ENCODE results near the gene RBP3.

RBP3 gene

DNA sequence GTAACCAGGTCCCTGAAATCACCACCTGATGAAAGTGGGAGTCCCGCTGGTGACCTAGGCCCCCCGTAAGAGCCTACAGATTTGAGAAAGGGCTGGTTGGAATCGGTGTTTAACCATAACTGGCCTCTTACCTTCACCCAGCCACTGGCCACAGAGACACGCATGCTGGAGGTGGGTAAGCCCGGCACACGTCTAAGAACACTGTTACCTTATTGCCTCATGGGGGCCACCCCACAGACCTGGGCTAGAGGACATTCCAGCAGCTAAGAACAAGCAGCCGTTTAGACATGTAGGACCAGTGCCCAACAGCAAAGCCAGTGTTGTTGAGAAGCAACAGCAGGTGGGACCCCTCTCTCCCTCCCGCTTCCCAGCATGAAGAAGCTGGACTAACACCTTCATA lies 28.4 kb upstream of the RBP3 start:
- DNase-seq: no peak

DNA sequence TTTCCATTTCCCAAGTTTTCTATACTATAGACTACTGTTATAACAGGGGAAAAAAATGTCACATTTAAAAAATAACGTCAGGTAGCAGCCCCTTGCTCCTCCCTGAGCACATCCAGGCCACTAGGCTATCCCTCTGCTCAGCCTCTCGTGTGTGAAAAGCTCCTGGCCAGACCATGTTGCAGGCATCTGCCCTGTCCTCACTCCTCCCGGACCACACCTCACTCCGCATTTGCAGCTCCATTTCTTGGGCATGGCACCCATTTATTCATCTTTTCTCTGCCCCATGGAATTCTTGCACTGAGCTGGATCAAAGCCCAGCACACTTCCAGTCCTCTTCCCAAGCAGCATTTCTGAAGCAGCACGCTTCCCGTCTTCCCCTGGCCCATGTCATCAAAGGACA lies 27.4 kb upstream of the RBP3 start:
- no peak for DNase-seq

DNA sequence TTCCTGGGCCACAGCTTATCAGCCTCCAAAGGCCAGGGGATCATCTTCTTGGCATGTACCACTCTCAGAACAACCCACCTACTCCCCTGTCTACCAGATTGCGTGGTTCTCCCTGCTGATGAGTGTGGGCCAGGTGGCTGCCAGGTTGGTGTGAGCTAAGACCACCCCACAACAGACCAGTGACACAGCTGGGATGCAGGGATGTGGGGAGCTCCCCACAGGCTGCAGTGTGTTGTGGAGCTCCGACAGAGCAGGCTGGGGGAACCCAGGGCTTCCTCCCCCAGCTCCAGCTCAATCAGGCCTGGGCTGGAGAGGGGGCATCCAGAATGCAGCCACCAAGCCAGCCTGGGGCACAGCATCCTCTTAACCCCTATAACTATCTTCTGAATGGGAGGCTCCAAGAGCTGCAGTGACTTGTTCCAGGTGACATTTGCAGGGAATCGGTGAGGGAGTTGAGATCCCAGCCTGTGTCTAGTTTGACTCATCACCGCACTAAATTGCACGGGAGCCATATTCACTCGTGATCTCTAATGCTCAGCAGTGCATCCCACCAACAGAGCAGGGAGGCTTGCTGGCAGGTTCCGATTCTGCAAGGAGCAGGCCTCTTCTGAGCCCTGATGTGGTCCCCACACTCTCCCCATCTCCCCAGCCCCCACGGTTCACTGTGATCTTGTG lies 26.5 kb upstream of the RBP3 start:
- DNase-seq: no peak

DNA sequence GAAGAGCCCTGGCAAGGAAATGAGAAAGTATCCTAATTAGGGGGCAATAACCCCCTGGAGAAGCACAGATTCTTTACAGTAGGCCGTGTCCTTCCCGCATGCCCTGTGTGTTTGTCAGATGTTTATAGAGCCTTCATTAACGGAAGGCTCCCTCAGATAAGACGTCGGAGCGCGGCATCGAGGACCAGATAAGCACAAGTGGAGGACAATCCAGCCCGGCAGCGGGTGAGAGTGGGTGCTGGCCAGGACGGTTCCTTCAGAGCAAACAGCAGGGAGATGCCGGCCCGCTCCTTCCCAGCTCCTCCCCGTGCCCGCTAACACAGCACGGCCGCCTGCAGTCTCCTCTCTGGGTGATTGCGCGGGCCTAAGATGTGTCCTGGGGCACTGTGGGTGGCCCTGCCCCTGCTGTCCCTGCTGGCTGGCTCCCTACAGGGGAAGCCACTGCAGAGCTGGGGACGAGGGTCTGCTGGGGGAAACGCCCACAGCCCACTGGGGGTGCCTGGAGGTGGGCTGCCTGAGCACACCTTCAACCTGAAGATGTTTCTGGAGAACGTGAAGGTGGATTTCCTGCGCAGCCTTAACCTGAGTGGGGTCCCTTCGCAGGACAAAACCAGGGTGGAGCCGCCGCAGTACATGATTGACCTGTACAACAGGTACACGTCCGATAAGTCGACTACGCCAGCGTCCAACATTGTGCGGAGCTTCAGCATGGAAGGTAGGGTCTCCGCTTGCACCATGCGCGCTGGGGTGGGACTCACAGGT lies 25.7 kb upstream of the RBP3 start, which contains the start of gene GDF2:
TSS of gene GDF2 (plus strand) at position 155 of the 762 bp plus-strand sequence. CDS start at position 370, 215 bp downstream.
- DNase-seq: no peak

DNA sequence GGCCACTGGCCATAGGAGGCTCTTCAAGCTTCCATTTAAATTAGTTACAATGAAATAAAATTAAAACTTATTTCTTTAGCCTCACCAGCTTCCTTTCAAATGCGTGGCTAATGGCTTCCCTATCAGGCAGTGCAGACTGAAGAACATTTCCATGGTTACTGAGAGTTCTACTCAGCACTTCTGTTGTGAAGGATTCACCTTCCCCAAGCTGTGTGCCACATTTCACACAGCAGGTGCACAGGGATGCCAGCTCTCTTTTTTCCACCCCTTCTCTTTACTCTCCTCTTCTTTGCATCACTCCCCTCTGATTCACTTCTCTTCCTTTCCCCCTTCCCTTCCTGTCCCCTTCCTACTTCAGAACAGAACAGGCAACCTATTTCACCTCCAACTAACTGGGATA lies 25.1 kb upstream of the RBP3 start:
- no peak for DNase-seq

DNA sequence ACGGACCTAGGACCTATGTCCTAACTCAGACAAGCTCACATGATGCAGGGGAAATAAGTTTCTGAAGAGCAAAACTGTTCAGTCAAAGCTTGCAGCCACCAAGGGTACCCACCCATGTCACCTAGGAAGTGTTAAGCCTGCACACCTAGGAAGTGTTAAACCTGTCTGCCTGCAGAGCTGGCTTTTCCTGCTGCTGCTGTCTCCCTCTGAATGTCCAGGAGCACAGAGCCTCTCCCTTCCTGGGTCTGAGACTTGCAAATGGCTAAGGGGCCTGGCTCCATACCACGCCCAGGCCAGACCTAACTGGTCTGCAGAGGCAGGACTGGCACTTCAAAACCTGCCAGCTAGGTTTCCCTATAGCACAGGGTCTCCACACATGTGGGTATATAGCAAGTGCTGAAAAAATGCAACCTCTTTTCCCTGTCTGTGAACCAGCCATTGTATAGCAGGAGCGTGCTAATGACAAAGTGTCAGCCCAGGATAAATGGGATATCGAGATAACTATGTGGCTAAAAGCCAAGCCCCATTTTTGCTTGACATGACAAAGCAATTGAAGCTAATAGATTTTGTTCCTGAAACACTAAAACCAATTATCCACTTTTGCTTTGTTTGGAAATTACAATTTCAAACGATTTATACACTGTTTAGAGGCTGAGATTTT lies 24.4 kb upstream of the RBP3 start:
- DNase-seq: no peak

DNA sequence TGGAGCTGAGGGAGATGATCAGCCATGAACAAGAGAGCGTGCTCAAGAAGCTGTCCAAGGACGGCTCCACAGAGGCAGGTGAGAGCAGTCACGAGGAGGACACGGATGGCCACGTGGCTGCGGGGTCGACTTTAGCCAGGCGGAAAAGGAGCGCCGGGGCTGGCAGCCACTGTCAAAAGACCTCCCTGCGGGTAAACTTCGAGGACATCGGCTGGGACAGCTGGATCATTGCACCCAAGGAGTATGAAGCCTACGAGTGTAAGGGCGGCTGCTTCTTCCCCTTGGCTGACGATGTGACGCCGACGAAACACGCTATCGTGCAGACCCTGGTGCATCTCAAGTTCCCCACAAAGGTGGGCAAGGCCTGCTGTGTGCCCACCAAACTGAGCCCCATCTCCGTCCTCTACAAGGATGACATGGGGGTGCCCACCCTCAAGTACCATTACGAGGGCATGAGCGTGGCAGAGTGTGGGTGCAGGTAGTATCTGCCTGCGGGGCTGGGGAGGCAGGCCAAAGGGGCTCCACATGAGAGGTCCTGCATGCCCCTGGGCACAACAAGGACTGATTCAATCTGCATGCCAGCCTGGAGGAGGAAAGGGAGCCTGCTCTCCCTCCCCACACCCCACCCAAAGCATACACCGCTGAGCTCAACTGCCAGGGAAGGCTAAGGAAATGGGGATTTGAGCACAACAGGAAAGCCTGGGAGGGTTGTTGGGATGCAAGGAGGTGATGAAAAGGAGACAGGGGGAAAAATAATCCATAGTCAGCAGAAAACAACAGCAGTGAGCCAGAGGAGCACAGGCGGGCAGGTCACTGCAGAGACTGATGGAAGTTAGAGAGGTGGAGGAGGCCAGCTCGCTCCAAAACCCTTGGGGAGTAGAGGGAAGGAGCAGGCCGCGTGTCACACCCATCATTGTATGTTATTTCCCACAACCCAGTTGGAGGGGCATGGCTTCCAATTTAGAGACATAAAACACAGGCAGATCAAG lies 22.6 kb upstream of the RBP3 start:
- DNase-seq: no peak

DNA sequence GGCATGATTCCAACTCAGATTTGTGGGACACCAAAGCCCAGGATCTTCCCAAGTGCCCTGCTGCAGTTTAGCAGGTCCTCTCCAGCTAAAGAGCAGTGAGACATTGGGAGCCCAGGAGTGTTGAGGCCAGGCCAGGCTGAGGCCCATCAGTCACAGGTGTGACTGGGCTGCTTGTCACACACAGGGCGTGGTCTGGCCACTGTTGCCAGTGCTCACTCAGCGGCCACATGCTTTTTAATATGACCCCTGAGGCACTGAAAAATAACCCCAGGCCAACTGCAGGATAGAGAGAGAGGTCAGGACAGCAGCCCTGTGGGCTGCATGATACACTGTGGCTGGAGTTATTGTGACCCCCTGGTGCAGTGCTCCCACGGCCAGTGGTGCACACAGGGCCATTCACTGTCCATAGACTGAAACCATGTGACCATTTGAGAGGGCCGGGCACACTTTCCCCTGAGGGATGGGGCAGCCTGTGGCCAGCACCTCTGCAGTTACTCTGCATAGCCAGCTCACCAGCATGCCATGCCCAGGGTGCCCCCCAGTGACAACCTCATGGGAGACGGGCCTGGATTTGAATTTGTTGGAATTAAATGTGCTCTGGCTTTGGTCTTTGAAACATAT lies 21.7 kb upstream of the RBP3 start:
- no peak for DNase-seq

DNA sequence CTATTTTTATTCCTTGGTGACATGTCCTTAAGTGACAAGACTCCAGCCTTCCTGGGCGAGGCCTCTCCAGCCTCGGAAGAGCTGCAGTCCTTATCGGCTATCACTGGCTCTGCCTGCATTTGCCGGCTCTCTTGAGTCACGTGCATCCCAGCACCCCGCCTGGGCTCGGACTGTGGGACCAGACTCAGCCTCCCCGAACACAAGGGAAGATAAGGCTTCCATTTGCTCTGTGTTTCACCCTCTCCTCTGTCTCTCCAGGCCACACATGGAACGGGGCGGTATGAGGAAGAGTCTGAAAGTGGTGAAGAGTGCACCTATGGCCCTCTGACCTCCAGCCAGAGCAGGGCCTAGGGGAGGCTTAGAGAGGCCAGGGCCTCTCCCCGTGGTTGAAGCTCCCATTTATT lies 21.2 kb upstream of the RBP3 start:
- no peak for DNase-seq

DNA sequence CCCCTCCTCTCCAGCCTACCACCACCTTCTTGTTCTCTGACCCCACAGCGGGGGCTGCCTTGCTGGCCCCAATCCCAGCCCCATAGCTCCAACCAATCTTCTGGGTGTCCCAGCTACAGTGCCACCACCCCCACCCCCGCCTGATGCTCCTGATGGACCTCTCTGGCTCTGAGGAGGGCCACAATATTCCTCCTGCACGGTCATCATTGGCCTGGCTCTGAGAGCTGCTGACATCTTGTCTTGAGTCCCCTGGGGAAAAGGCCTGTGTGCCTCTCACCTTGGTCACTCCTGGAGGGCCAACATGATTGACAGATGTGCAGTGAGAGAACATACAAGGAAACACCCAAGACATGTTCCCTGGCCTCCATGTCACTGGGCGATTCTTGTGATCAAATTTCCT lies 18.3 kb upstream of the RBP3 start:
- DNase-seq: no peak

DNA sequence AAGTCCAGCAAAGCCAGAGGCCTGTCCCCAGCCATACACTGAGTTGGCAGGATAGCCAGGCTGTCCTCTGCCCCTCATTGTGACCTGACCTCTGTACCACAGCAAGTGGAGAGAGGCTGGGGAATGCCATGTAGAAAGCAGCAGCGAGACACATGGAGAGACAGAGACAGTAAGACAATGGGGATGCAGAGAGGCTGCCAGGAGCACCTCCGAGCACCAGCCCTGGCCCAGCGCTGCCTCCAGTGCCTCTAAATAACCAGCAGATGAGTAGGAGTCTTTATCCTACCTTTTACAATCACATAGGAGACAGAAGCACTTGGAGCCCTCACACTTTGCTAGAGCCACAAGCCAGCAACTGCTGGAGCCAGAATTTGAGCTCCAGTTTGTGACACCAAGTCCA lies 17.8 kb upstream of the RBP3 start:
- DNase-seq: no peak

DNA sequence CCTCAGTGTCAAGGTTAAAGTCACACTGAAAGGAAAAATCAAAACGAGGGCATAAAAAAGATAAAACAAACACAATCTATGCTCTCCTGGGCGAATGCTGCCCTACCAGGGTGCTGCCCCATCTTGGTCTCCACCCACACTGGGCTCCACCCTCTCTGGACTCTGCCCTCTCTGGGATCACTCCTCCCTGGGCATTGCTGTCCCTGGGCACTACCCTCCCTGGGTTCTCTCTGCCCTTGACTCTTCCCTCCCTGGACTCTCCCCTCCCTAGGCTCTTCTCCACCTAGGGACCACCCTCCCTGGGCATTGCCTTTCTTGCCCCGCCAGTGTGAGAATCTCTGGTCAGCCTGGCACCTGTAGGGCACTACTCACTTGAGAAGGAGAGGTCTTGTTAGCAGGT lies 17.4 kb upstream of the RBP3 start:
- no peak for DNase-seq

DNA sequence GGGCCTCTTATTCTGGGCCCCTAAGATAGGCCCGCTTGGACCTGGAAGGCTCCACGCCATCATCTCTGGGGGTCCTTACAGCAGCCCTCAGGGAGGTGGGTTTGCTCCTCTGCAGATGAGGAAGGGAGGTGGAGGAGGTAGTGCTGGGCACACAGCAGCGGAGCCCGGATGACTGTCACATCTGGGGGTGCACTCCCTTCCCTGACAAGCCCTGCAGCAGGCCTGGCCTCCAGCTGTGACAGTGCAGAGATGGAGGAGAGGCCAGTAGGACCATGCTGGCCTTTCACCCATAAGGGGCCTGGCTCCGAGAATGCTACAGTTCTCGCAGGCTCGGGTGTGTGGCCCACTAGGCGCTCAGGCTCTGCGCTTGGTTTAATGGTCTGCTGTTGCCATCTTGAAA lies 16.7 kb upstream of the RBP3 start:
- no peak for DNase-seq

DNA sequence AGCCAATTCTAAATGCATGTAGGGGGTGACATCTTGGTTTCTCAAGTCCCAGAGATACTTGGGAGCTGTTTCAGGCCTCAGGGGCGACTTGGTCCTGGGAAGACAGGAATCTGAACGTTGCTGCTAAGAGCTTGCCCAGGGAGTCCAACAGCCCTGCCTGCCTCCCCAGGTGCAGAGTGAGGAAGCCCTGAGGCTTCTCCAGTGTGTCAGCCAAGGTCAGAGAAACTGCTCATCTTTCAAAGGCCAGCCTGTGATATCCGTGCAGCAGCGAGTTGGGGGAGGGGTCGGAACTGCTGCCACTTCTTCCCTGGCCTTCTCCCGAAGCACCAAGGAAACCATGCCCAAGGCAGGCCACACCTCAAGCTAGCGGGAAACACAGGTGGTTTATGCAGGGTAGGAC lies 16.2 kb upstream of the RBP3 start:
- no peak for DNase-seq

DNA sequence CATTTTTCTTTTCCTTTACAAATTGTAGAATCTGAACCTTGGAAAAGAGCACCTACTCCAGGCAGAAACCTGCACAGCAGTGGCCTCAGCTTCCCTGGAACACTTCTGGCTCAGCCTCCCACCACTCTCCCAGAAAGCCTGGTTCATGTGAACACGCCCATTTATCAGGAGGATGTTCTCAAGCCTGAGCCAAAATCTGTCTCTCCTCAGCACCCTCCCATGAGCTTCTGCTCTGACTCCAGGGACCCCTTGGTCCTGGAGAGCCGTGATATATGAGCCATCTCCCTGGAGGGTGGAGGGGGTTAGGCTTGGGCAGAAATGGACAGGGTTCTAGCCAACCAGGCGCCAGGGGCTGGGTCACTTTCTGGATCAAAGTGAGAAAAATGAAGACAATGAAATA lies 15.8 kb upstream of the RBP3 start:
- no peak for DNase-seq

DNA sequence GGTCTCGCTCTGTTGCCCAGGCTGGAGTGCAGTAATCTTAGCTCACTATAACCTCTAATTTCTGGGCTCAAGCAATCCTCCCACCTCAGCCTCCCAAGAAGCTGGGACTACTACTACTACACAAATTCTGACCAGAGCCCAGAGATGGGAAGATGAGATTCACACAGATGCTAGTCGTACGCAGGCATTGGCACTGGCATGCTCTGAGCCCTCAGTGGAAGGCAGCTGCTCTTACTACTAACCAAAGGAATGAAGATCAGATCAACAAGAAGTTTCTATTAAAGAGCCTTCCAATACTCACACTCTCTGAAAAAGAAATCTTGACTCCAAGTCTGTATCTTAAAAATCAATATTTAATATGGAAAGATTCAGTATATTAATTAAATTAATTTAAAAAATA lies 15.2 kb upstream of the RBP3 start:
- no peak for DNase-seq

DNA sequence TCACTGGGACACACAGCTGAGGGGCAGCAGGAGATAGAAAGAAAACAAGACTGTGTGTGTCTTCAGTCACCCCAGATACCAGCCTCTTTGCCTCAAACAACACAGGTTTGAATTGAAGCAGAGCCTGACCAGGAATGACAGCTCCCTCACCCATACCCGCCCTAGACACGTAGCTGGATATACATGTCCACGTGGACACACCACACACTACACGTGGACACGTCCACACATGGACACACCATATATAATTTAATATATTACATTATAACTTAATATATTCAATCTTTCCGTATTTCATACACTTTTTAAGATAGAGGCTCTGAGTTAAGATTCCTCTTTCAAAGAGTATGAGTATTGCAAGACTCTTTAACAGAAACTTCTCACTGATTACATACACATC lies 14.6 kb upstream of the RBP3 start:
- DNase-seq: no peak

DNA sequence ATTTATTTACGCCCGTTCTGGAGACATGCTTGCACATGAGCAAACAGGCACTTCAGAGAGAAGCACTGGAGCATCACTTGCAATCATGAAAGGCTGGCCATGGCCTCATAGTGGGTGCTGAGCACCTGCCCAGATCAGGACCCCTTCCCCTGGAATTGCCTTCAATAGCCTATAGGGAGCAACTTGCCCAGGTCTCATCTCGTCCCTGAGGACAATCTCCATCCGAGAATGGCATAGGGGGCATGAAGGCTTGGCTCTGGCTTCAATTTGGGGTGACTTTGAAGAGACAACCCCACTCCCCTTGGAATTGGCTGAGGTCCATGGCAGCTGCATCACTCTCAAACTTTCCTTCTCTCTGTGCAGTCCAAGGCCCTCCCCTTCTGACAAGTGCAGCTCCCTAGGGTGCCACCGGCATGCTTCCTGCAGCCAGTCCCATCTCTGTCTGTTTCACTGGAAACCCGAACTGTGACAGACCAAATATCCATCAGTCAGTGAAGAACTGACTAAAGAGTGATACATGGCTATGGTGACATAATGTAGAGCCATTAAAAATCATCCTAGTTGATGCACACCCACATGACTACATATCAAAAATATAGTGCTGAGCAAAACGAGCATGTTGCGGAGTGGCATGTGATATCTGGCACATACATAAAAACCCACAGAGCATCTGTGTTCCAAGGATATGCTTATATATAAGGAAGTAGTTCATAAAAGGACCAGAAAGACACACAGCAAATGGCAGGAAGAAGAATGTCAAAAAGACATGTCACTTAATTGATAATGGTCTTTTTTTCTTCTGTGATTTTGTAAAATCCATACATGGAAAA lies 13.5 kb upstream of the RBP3 start:
- DNase-seq: no peak

DNA sequence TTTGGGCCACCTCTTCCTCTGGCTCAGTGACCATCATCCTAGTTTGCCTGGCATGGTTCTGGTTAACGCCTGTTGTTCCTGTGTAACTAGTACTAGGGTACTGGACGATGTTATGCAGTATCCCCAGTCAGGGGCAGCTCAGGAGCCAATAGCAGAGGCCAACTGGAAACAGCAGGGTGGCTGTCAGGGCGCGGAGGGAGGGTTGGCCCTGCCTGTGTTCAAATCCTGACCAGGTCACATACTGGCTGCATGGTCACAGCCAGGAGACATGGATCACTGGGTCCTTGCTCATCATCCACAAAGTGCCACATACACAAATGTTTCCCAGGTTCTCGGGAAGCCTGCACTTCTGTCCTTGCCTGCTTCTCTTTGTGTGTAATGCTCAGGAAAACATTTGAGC lies 12.3 kb upstream of the RBP3 start:
- DNase-seq: no peak

DNA sequence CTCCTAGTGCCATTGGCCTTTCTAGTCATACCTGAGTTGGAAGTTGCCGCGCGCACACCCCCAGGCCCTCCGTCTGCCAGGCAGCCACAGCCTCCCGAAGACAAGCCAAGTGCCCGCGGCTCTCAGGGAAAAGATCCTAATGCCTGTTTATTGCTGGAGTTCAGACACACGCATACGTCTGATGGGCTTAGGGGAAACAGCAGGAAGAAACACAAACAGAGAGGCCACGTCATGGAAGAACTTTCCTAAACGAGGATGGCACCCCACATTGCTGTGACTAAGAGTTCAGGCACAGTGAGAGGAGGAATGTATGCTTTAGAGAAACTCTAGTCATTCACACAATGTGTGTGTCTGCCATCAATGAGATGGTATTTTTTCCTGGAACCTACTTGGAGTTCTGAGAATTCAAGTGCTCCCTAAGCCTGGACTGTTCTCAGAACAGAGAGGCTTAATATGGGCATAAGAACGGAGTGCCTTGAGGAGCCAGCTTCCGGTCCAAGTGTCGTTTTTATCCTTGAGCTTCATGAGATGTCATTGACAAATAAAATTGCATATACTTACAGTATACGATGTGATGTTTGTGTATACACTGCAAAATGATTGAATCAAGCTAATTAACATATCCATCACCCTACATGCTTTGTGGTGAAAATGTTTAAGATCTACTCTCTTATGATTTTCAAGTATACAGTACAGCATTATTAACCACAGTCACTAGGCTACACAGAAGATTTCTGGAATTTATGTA lies 11.6 kb upstream of the RBP3 start:
- no peak for DNase-seq

DNA sequence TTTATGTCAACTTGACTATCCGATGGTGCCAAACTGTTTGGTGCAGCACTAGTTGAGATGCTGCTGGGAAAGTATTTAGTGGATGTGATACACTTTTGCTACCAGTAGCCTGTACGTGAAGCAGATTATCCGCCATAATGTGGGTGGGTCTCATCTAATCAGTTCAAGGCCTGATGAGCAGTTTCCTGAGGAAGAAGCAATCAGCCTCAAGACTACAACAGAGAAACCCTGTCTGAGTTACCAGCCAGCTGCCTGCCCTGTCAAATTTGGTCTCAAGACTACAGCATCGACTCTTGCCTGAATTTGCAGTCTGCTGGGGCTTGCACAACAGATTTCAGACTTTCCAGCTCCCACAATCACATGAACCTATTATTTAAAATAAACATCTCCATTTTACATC lies 10.9 kb upstream of the RBP3 start:
- no peak for DNase-seq
